PC-9 (cell line): ENCODE data around the gene TLE5.

Experiments
- CTCF ChIP-seq: fragments of 200-600 bp; sonication (generic); conservative IDR thresholded peaks from 2 replicates; pipeline ENCODE4 v1.6.1; 2017; ENCODE audit warnings: mixed run types, antibody characterized with exemption, mild to moderate bottlenecking, moderate library complexity
- EZH2 ChIP-seq: fragments of 200-600 bp; sonication (generic); IDR thresholded peaks from 2 replicates; pipeline ENCODE4 v1.8.0; 2017; ENCODE audit warnings: antibody characterized with exemption, low read depth

- no peak for TF ChIP-seq CTCF
- no peak for TF ChIP-seq EZH2
Measured at GRCh38 chr19:3038214-3038613, 24.1 kb downstream of the TLE5 start.
